ENCODE results near the gene TBXAS1. TPM values are rescaled to one million over a fixed set of nuclear protein-coding genes. Genes with fewer than 3 reads are reported as not detected.

The TBXAS1 gene
- total and polyA plus RNA-seq, 2 of the 8 experiments (the other 6 are each of a cell fraction or from before 2014, with no cell fraction given): 0.86 to 2.1 TPM

DNA sequence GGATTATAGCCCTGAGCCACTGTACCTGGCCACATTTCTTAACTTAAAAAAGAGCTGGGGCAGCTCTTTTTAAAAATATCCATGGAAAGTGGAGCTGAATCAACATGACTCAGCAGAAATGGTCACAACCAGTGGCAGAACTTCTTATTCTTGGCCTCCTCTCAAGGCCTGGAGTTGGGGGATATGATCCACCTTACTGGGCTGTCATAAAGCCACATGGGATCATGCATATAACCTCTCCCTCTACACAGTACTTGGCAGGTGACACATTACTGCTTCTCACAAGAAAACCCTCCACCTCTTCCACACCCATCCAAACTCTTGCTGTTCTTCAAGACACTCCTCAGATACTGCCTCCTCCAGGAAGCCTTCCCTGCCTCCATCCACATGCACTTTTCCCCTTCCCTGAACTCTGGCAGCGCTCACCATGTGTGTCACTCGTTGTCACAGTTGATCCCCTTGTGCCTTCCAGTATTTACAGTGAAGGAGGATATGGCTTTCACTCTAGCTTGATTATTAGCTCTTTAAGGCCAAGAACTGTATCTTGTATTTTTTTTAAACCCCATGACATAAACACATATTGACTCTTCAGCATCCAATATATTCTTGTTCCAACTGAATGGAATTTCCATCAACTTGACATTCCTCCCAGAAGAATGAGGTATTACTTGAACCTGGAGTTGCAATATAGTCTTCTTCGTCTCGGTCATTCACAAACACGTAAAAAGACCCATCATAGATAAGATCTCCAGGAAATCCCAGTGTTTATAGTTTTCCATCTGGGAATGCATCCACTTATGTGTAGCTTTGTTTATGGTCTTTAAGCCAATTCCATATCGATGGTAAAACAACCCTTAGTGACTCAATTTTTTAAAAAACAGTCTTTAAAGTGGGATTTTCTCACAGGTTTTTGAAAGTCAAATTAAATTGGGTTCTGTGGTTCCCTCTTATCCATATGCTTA lies 85.5 kb downstream of the TBXAS1 start:
- no peak overlapping the region for H3K23ac ChIP-seq (ENCODE audit: insufficient read length)
- H2BK120ac ChIP-seq (replicated peaks; ENCODE audit: low read depth, low read length): no peak overlapping the region
- 0 out of 2 replicates have a peak overlapping the region, but pooled peaks have one; percentile 5 for H2BK12ac ChIP-seq (ENCODE audit: low read depth, low read length)
- no peaks in the 10 kb centered on the region for H3K27me3 ChIP-seq (replicated peaks in 1 of 4; ENCODE audit: control insufficient read depth in 3 of 4, extremely low read depth in 1 of 4, insufficient read depth in 3 of 4, low read length in 3 of 4)
- no peaks in the 10 kb centered on the region for H4K20me1 ChIP-seq (replicated peaks in 1 of 2; ENCODE audit: control insufficient read depth in 1 of 2, insufficient read depth in 2 of 2, low read length in 2 of 2)
- no peak overlapping the region for H3K4ac ChIP-seq (replicated peaks; ENCODE audit: insufficient read length, low read depth, low read length)
- no peak overlapping the region for H3K9ac ChIP-seq (replicated peaks in 1 of 4; ENCODE audit: extremely low read depth in 1 of 4, low read depth in 3 of 4, low read length in 3 of 4)
- H2BK5ac ChIP-seq (ENCODE audit: low read depth, low read length): no peak overlapping the region
- FAIRE-seq (no peak), DNase-seq (ENCODE audit: low read depth in 1 of 2, low spot score in 2 of 2) (no peak)
- H3K18ac ChIP-seq (ENCODE audit: extremely low read depth, low read length): no peak overlapping the region
- 0 out of 2 replicates have a peak overlapping the region, but pooled peaks have one; percentile 54 for H2AFZ ChIP-seq (ENCODE audit: low read length)
- H2AK5ac ChIP-seq (ENCODE audit: low read depth, low read length): no peak overlapping the region
- no peak overlapping the region for H4K5ac ChIP-seq (ENCODE audit: insufficient read length, low read depth, low read length)
- ChIA-PET CTCF (ENCODE audit: partially characterized antibody) (interaction anchor here (0.7 to 1.7 kb wide), 6 partner anchors 28 to 480 kb away, joined by 3 to 5 read pairs (median 4); no protein-coding TSS in a partner anchor), POLR2A (ENCODE audit: partially characterized antibody) (no interaction called here)
- H4K91ac ChIP-seq (replicated peaks; ENCODE audit: insufficient read length, low read length): no peak overlapping the region
- H3K9me3 ChIP-seq (ENCODE audit: insufficient read depth in 2 of 2, low read depth in 1 of 2, low read length in 1 of 2): no peaks in the 10 kb centered on the region
- H2BK15ac ChIP-seq (ENCODE audit: low read length): no peak overlapping the region
- no peak overlapping the region for H3K56ac ChIP-seq (replicated peaks; ENCODE audit: insufficient read length, low read depth, low read length)
- no peak overlapping the region for H3K4me2 ChIP-seq (ENCODE audit: insufficient read depth in 1 of 2, low read depth in 2 of 2, low read length in 2 of 2)
- H3K79me1 ChIP-seq (ENCODE audit: low read depth, low read length): no peaks in the 10 kb centered on the region
- H3K23me2 ChIP-seq (ENCODE audit: low read depth, low read length): no peaks in the 10 kb centered on the region
- no peaks in the 10 kb centered on the region for H3K79me2 ChIP-seq (ENCODE audit: control insufficient read depth in 1 of 2, insufficient read depth in 2 of 2, low read length in 2 of 2)
- H3K4me1 ChIP-seq (replicated peaks in 1 of 4; ENCODE audit: control insufficient read depth in 3 of 4, insufficient read depth in 4 of 4, low read length in 3 of 4): no peaks in the 10 kb centered on the region
- H4K8ac ChIP-seq (ENCODE audit: extremely low read depth, insufficient read depth, low read length): no peak overlapping the region
- H3K4me3 ChIP-seq (ENCODE audit: extremely low read depth in 1 of 4, insufficient read depth in 2 of 4, low read depth in 3 of 4, low read length in 4 of 4): no peak overlapping the region
- 95% methylated on average over 6 of the region's 6 CpGs; no CpG with 5 or more reads in 1 of the 2 experiments for WGBS, 2 experiments (ENCODE audit: extremely low coverage in 1 of 2, insufficient coverage in 1 of 2, insufficient read length in 1 of 2, insufficient replicate concordance in 2 of 2, low coverage in 1 of 2, low lambda C conversion rate in 2 of 2, missing lambda C conversion rate in 1 of 2)
- no peak overlapping the region for H2BK20ac ChIP-seq (ENCODE audit: low read length)
- no peak overlapping the region for H3K27ac ChIP-seq (ENCODE audit: low read depth, low read length)
- no peaks in the 10 kb centered on the region for H3K36me3 ChIP-seq (ENCODE audit: control insufficient read depth in 2 of 4, insufficient read depth in 4 of 4, low read length in 3 of 4)
- no peak overlapping the region for H3K14ac ChIP-seq (ENCODE audit: insufficient read length)
- no peak for TF ChIP-seq SIN3A (conservative IDR thresholded peaks at IDR 0.05 in 1 of 2, IDR thresholded peaks at IDR 0.05 in 1 of 2; ENCODE audit: low read depth in 1 of 2, low read length in 2 of 2)
- no peak for TF ChIP-seq CHD2 (IDR thresholded peaks at IDR 0.05; ENCODE audit: low read length)
- TF ChIP-seq, protein P1, sequence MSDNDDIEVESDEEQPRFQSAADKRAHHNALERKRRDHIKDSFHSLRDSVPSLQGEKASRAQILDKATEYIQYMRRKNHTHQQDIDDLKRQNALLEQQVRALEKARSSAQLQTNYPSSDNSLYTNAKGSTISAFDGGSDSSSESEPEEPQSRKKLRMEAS (IDR thresholded peaks at IDR 0.05): no peak
- TF ChIP-seq BACH1 (IDR thresholded peaks at IDR 0.05; ENCODE audit: low read length): peak; percentile 66
- TF ChIP-seq CBX8 (IDR thresholded peaks at IDR 0.05; ENCODE audit: borderline replicate concordance, low read depth, low read length): no peak
- TF ChIP-seq GABPA (IDR thresholded peaks at IDR 0.05; ENCODE audit: borderline replicate concordance, insufficient read depth, low read length): no peak
- no peak for TF ChIP-seq TAF7 (optimal IDR thresholded peaks at IDR 0.05; ENCODE audit: borderline replicate concordance, low read depth, low read length)
- no peak for TF ChIP-seq POU5F1 (IDR thresholded peaks at IDR 0.05; ENCODE audit: low read depth, low read length)

Data from H1 (cell line).